Activated naive CD4-positive, alpha-beta T cell treated with anti-CD3 and anti-CD28 coated beads for 36 hours (primary cell): ENCODE measurements around the gene COG8. TPM values are rescaled to one million over a fixed set of nuclear protein-coding genes. Genes with fewer than 3 reads are reported as not detected.

ENCODE experiments used
- CTCF ChIA-PET: fragments of 350-600 bp; sonication (Branson Sonifier 250); formaldehyde crosslinking; loops from one replicate; lab custom pipeline; 2021; ENCODE audit warnings: antibody characterized with exemption; lab: Charles Lee
- DNase-seq: peaks from one replicate; pipeline ENCODE4 v3.0.0-alpha.2; 2020
- H3K27ac Mint-ChIP-seq: one replicate; pipeline ENCODE4 v1.8.0; 2021; ENCODE audit warnings: mild to moderate bottlenecking, mixed read lengths
- H3K27me3 Mint-ChIP-seq: one replicate; pipeline ENCODE4 v1.8.0; 2021; ENCODE audit warnings: low read depth, mixed read lengths
- H3K36me3 Mint-ChIP-seq: one replicate; pipeline ENCODE4 v1.8.0; 2021; ENCODE audit warnings: low read depth, mixed read lengths
- H3K4me1 Mint-ChIP-seq: one replicate; pipeline ENCODE4 v1.8.0; 2021; ENCODE audit warnings: low read depth, mixed read lengths
- H3K4me3 Mint-ChIP-seq: one replicate; pipeline ENCODE4 v1.8.0; 2021; ENCODE audit warnings: mild to moderate bottlenecking, moderate library complexity, mixed read lengths
- H3K9me3 Mint-ChIP-seq: one replicate; pipeline ENCODE4 v1.8.0; 2021; ENCODE audit warnings: mixed read lengths
- intact Hi-C: fragments of 100-400 bp; cut with micrococcal nuclease; formaldehyde crosslinking; loops from one replicate; pipeline ENCODE4 v1.15.1; 2023
- total RNA-seq, 2 experiments: library from RNA; stranded (reverse); gene quantifications; one replicate each; pipeline ENCODE4 v1.2.3, GENCODE V29; 2021

COG8 gene
- total RNA-seq, 2 experiments from 2014 or later, result 21.0 to 22.6 TPM

DNA sequence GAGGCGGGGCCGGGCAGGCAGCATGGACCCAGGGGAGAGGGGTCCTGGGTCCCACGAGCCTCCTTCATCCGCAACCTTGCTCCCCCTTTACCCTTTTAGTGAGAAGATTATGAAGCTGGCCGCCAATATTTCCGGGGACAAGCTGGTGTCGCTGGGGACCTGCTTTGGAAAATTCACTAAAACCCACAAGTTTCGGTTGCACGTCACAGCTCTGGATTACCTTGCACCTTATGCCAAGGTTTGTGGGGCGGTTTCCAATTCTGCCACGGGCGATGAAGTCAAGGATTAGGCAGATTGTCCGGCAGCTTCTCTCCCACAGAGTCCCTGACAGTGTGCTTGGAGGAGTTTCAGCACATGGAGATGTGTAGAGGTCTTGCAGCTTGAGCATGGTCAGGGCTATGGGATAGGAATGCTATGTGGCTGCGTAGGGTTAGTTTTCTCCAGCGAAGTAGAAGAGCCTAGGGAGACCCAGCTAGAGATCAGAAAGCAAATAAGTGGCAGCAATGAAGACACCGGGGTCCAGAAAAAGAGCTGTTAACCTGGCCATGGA is 806 bp upstream of the COG8 start:
- H3K4me1 Mint-ChIP-seq, result peaks cover 51% of the 10 kb centered on the region
- intact Hi-C loops, result no loop called here
- H3K4me3 Mint-ChIP-seq, result peak overlapping the region; percentile 98
- peaks cover 36% of the 10 kb centered on the region for H3K36me3 Mint-ChIP-seq
- H3K27ac Mint-ChIP-seq, result peak overlapping the region; percentile 95
- CTCF ChIA-PET, result interaction anchor here (1.2 to 2.2 kb wide), 4 partner anchors 9 to 414 kb away, joined by 3 to 8 read pairs (median 4); partner anchors contain the start of genes NOB1 and PDF
- H3K9me3 Mint-ChIP-seq, result no peaks in the 10 kb centered on the region
- DNase-seq, result peak; percentile 53
- H3K27me3 Mint-ChIP-seq, result no peaks in the 10 kb centered on the region

DNA sequence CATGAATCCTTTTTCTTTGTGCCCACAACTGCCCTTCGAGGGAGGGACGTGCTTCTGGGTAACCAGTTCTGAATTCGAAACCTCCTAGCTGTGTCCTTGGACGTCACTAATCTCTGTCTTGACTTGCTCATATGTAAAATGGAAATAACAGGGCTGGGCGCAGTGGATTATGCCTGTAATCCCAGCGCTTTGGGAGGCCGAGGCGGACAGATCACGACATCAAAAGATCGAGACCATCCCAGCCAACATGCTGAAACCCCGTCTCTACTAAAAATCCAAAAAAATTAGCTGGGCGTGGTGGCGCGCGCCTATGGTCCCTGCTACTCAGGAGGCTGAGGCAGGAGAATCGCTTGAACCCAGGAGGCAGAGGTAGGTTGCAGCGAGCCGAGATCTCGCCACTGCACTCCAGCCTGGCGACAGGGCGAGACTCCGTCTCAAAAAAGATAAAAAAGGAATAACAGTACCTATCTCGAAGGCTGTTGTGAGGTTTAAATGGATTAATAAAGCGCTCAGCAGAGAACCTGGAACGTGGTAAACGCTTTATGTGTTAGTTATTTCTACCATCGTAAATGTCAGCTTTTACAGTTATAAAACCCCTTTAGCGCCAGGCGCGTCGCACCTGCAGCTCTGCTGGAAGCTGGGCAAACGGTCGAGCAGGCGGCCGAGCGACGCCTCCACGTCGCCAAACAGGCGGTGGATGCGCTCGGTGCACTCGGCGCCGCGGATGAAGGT is 641 bp downstream of the COG8 start:
- H3K4me3 Mint-ChIP-seq, result peak overlapping the region; percentile 98
- peak overlapping the region; percentile 80 for H3K27ac Mint-ChIP-seq
- H3K4me1 Mint-ChIP-seq, result peaks cover 53% of the 10 kb centered on the region
- no peak for DNase-seq
- H3K9me3 Mint-ChIP-seq, result no peaks in the 10 kb centered on the region
- CTCF ChIA-PET, result interaction anchor here (0.6 to 1.9 kb wide), 5 partner anchors 9 to 416 kb away, joined by 3 to 6 read pairs (median 4); partner anchors contain the start of genes NOB1 and PDF
- peaks cover 43% of the 10 kb centered on the region for H3K36me3 Mint-ChIP-seq
- no peaks in the 10 kb centered on the region for H3K27me3 Mint-ChIP-seq
- intact Hi-C loops, result loop anchor here (1.0 to 2.0 kb wide), 5 partner anchors 8 to 416 kb away; partner anchors contain the start of genes NFAT5, NOB1, PDF and TERF2

- Mint-ChIP-seq H3K4me3 (no peak overlapping the region), H3K4me1 (peaks cover 38% of the 10 kb centered on the region), H3K36me3 (peaks cover 32% of the 10 kb centered on the region), H3K27ac (no peak overlapping the region), H3K9me3 (no peaks in the 10 kb centered on the region), H3K27me3 (no peaks in the 10 kb centered on the region)
- intact Hi-C loops, result no loop called here
- CTCF ChIA-PET, result no interaction called here
- no peak for DNase-seq
Observed at GRCh38 chr16:69334696-69335095, 4.7 kb downstream of the COG8 start.

DNA sequence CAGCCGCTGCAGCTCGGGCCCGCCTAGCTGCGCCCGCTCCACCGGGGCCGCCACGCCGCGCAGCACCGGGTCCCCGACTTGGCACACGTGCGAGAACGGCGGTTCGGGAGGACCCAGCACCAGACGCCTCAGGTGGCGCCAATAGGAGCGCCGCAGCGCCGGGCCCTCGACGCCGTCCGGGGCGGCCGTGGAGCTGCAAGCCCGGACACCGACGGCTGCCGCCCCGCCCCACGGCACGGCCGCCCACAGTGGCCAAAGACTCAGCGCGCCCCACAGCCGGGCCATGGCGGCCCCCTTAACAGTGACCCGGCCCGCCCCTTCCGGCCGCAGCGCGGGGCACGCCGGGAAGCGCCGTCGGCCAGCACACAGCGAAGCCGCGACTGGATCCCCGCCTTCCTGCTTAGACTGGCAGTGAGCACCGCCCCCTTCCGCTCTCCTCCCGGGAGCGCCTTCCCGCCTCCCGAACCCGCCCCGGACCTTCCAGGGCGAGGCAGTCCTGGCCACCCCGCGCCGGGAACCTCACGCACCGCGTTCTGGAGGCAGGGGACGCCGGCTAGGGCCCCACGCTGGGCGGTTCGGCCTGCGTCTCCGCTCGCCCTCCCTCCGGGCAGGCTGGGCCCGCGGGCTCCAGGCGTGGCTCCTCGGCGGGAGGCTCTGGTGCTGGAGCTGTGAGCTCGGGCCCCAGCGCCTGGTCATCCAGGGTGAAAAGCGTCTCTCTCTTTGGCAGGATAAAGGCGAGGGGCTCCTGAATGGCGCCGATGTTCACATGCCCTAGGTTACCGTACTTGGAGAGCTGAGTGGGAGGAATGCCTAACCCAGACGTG is 8.9 kb downstream of the COG8 start, which contains the start of gene PDF:
Gene PDF (minus strand): TSS at position 303 of the 824 bp plus-strand sequence. CDS start 18 bp downstream, at position 285.
- peak within 1 kb of the TSS; percentile 85 for H3K27ac Mint-ChIP-seq
- H3K4me1 Mint-ChIP-seq, result peaks cover 53% of the 10 kb centered on the region
- H3K36me3 Mint-ChIP-seq, result peaks cover 51% of the 10 kb centered on the region

DNA sequence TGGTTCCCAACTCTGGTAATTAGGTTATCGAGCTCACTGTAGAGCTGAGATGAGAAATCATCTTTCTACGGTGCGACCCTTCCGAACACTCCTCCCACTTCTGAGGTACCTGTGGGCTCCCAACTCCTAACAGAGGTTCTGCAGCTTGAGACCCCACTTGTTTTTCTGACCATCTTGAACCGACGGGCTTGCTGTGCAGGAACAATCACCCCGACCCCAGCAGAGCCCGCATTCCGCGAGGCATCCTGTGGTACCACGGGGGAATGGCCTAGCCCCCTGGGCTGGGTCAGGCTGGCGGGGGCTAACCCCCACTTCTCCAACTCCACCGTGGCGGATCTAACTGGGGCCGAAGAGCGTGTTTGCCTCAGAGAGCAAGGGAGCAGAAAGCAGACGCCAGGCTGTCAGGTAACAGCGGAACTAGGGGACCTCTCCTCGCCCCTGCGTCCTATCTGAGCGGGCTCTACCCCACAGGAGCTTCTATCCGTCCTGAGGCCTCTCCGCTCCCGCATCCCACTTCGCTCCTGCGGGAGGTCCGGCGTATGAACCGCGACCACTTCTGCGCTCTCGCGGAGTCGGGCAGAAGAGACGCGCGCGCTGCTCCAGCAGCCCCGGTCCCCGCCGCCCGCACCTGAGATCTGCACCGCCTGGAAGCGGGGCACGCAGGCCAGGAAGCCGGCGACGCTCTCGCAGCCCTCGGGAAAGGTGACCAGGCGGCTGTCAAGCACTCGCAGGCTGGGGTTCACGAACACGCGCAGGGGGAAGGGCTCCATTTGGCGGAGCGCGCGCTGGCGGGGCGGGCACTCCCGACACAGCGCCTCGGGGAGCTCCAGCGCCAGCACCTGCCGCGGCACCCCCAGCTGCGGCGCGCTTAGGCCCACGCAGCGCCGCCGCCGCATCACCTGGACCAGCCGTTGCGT is 9.7 kb downstream of the COG8 start:
- H3K27ac Mint-ChIP-seq, result peak overlapping the region; percentile 72
- intact Hi-C loops, result loop anchor here (1.0 to 2.0 kb wide), 4 partner anchors 10 to 425 kb away; partner anchors contain the start of genes COG8, NFAT5, NIP7 and NOB1
- peaks cover 45% of the 10 kb centered on the region for H3K36me3 Mint-ChIP-seq
- DNase-seq, result peak; percentile 55
- no peaks in the 10 kb centered on the region for H3K9me3 Mint-ChIP-seq
- H3K4me3 Mint-ChIP-seq, result peak overlapping the region; percentile 86
- CTCF ChIA-PET, result interaction anchor here (0.7 to 2.5 kb wide), 5 partner anchors 7 to 379 kb away, joined by 3 to 6 read pairs (median 3); no protein-coding TSS in a partner anchor
- H3K4me1 Mint-ChIP-seq, result peaks cover 55% of the 10 kb centered on the region
- no peaks in the 10 kb centered on the region for H3K27me3 Mint-ChIP-seq

More for the DNA sequence above, 8.9 kb downstream of the COG8 start, which contains the start of gene PDF:
- DNase-seq, result peak; percentile 86
- intact Hi-C loops, result loop anchor here (1.0 to 2.0 kb wide), 4 partner anchors 9 to 424 kb away; partner anchors contain the start of genes COG8, NFAT5, NIP7 and NOB1
- H3K9me3 Mint-ChIP-seq, result no peaks in the 10 kb centered on the region
- peak within 1 kb of the TSS; percentile 86 for H3K4me3 Mint-ChIP-seq
- CTCF ChIA-PET, result interaction anchor here (1.1 to 2.5 kb wide), 3 partner anchors 8 to 10 kb away, joined by 3 to 6 read pairs (median 4); no protein-coding TSS in a partner anchor
- H3K27me3 Mint-ChIP-seq, result no peaks in the 10 kb centered on the region

GRCh38 chr16:69328854-69329316 is 10.5 kb downstream of the COG8 start:
- peak overlapping the region; percentile 72 for H3K27ac Mint-ChIP-seq
- intact Hi-C loops, result no loop called here
- DNase-seq, result no peak

GRCh38 chr16:69327585-69328310 is 11.6 kb downstream of the COG8 start:
- peak overlapping the region; percentile 86 for H3K4me3 Mint-ChIP-seq
- H3K27ac Mint-ChIP-seq, result peak overlapping the region; percentile 48
- CTCF ChIA-PET, result interaction anchor here (0.6 to 2.5 kb wide), 5 partner anchors 11 to 26 kb away, joined by 3 to 6 read pairs (median 3); no protein-coding TSS in a partner anchor
- no peaks in the 10 kb centered on the region for H3K27me3 Mint-ChIP-seq
- H3K36me3 Mint-ChIP-seq, result peaks cover 41% of the 10 kb centered on the region
- H3K9me3 Mint-ChIP-seq, result no peaks in the 10 kb centered on the region
- DNase-seq, result no peak
- intact Hi-C loops, result no loop called here
- peaks cover 55% of the 10 kb centered on the region for H3K4me1 Mint-ChIP-seq

More at GRCh38 chr16:69328854-69329316, 10.5 kb downstream of the COG8 start:
- CTCF ChIA-PET, result interaction anchor here (0.7 to 2.5 kb wide), 5 partner anchors 10 to 380 kb away, joined by 3 to 6 read pairs (median 3); no protein-coding TSS in a partner anchor
- H3K36me3 Mint-ChIP-seq, result peaks cover 39% of the 10 kb centered on the region
- no peaks in the 10 kb centered on the region for H3K9me3 Mint-ChIP-seq
- peak overlapping the region; percentile 86 for H3K4me3 Mint-ChIP-seq
- no peaks in the 10 kb centered on the region for H3K27me3 Mint-ChIP-seq
- H3K4me1 Mint-ChIP-seq, result peaks cover 55% of the 10 kb centered on the region

- Mint-ChIP-seq H3K9me3 (no peaks in the 10 kb centered on the region), H3K27me3 (no peaks in the 10 kb centered on the region), H3K4me3 (peak overlapping the region; percentile 2), H3K4me1 (peaks cover 52% of the 10 kb centered on the region), H3K27ac (peak overlapping the region; percentile 48), H3K36me3 (peaks cover 44% of the 10 kb centered on the region)
- intact Hi-C loops, result no loop called here
- CTCF ChIA-PET, result interaction anchor here (0.6 to 1.0 kb wide), 2 partner anchors 13 to 347 kb away, joined by 4 to 5 read pairs; partner anchors contain the start of gene COG8
- DNase-seq, result no peak
Observed at GRCh38 chr16:69326172-69326873, 13.0 kb downstream of the COG8 start.

DNA sequence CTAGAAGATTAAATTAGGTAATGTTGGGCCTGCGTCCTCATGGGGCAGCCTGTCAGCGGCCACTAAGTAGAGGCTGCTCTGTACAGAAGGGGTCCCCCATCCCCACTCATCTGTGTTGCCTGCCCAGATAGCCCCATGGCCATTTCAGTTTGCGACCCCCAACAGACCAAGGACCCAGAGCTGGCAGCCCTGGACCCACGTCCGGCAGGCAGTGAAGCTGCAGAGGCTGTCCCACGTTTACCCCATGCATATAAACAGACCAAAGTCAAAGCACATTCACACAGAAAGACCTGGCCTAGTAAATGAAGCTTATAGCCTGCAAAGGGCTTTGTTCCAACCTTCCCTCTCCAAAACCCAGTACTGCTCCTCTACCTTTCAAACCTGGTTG is 13.6 kb downstream of the COG8 start:
- peak overlapping the region; percentile 43 for H3K27ac Mint-ChIP-seq
- peak overlapping the region; percentile 2 for H3K4me3 Mint-ChIP-seq
- H3K27me3 Mint-ChIP-seq, result no peaks in the 10 kb centered on the region
- DNase-seq, result no peak
- peaks cover 42% of the 10 kb centered on the region for H3K36me3 Mint-ChIP-seq
- no peaks in the 10 kb centered on the region for H3K9me3 Mint-ChIP-seq
- CTCF ChIA-PET, result interaction anchor here (1.0 kb wide), 1 partner anchor 13 kb away, joined by 5 read pairs; the partner anchor contains the start of gene COG8
- intact Hi-C loops, result no loop called here
- peaks cover 50% of the 10 kb centered on the region for H3K4me1 Mint-ChIP-seq
